Ectodermal cell (in vitro differentiated cells): ENCODE measurements around the gene FPR3.

ENCODE experiments used
- H3K27ac ChIP-seq: 2 replicates; pipeline ENCODE4 v1.7.0; 2013; ENCODE audit warnings: mild to moderate bottlenecking, low read depth, low read length; ENCODE audit not compliant: insufficient read depth, poor library complexity, severe bottlenecking
- H3K27me3 ChIP-seq: 2 replicates; pipeline ENCODE4 v1.7.0; 2013; ENCODE audit warnings: mild to moderate bottlenecking, low read length; ENCODE audit not compliant: insufficient read depth, control insufficient read depth, poor library complexity, severe bottlenecking
- H3K36me3 ChIP-seq: one replicate; pipeline ENCODE4 v1.7.0; 2013; ENCODE audit warnings: low read length; ENCODE audit not compliant: control insufficient read depth, insufficient read depth
- H3K4me1 ChIP-seq: one replicate; pipeline ENCODE4 v1.7.0; 2013; ENCODE audit warnings: low read length; ENCODE audit not compliant: control insufficient read depth, insufficient read depth
- H3K4me3 ChIP-seq: 2 replicates; pipeline ENCODE4 v1.7.0; 2013; ENCODE audit warnings: low read depth, low read length, control low read depth; ENCODE audit not compliant: insufficient read depth
- H3K9me3 ChIP-seq: 2 replicates; pipeline ENCODE4 v1.7.0; 2013; ENCODE audit warnings: mild to moderate bottlenecking, low read length, moderate library complexity; ENCODE audit not compliant: control insufficient read depth
- WGBS, 2 experiments: methylation state at CpG; one replicate each; pipeline ENCODE4 v1.1.7; 2013; ENCODE audit warnings: missing lambda C conversion rate in 2 of 2; 5-methylcytosine and 5-hydroxymethylcytosine counted together

Gene FPR3

DNA sequence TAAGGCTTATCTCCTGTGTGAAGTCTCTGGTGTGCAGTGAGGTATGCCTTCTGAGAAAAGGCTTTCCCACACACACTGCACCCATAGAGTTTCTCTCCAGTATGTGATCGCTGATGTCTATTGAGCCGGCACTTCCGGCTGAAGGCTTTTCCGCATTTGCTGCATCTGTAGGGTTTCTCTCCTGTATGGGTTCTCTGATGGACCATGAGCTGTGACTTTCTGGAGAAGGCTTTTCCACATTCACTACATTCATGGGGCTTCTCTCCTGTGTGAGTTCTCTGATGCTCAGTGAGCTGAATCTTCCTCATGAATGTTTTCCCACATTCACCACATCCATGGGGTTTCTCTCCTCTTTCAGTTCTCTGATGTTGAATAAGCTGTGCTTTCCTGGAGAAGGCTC is 78.1 kb downstream of the FPR3 start:
- Histone ChIP-seq H3K9me3 (peaks cover 21% of the 10 kb centered on the region), H3K27ac (no peak overlapping the region), H3K4me3 (no peak overlapping the region), H3K27me3 (no peaks in the 10 kb centered on the region), H3K4me1 (no peaks in the 10 kb centered on the region), H3K36me3 (peaks cover 77% of the 10 kb centered on the region)
- WGBS, 2 experiments, result 90 to 97% methylated on average over 4 of the region's 4 CpGs
